GM12891 (cell line): ENCODE data around the gene C5orf58.

Source experiments
- POLR2A ChIP-seq: IDR thresholded peaks from 2 replicates; pipeline ENCODE4 v1.6.1; 2011; ENCODE audit warnings: low read depth, low read length, control low read depth
- POLR2AphosphoS5 ChIP-seq: IDR thresholded peaks from 2 replicates; pipeline ENCODE4 v1.6.1; 2011; ENCODE audit warnings: low read depth, low read length, control low read depth
- SPI1 ChIP-seq: IDR thresholded peaks from 2 replicates; pipeline ENCODE4 v1.6.1; 2011; ENCODE audit warnings: low read depth, low read length, control low read depth
- TAF1 ChIP-seq: IDR thresholded peaks from 2 replicates; pipeline ENCODE4 v1.6.1; 2011; ENCODE audit warnings: low read depth, low read length, control low read depth

DNA sequence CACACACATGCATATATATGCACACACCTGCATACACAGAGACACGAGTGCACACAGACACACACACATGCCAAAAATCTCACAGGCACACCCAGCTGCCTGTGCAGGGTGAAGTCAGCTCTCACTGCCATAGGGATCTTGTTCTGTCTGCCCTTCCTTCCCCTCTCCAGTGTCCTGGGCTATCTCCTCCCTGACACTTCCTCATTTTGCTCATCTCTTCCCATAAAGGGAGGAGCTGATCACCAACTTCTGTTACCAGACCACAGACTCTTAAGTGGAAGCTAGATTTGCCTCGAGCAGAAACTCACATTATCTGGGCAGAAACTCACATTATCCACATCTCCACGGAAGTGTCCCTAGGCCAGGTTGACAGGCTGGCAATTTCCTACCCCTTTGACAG lies 36.1 kb downstream of the C5orf58 start:
- no peak for TF ChIP-seq POLR2A
- TF ChIP-seq SPI1: peak; percentile 82
- TF ChIP-seq TAF1: no peak
- no peak for TF ChIP-seq POLR2AphosphoS5
